Measurements from ENCODE around the gene SLC30A5.

The SLC30A5 gene

DNA sequence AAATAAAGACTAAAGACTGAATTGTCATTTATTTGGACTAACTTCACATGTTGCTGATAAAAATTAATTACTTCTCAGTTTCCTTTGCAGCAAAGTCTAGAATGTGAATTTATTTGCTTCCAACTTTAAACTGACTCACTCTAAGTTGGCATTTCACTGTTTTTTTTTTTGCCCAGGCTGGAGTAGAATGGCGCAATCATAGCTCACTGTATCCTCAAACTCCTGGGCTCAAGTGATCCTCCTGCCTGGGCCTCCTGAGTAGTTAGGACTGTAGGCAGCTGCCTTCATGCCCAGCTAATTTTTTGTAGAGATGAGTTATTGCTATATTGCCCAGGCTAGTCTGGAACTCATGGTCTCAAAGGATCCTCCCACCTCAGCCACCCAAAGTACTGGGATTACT is 76.7 kb downstream of the SLC30A5 start:
- no peak for FAIRE-seq

DNA sequence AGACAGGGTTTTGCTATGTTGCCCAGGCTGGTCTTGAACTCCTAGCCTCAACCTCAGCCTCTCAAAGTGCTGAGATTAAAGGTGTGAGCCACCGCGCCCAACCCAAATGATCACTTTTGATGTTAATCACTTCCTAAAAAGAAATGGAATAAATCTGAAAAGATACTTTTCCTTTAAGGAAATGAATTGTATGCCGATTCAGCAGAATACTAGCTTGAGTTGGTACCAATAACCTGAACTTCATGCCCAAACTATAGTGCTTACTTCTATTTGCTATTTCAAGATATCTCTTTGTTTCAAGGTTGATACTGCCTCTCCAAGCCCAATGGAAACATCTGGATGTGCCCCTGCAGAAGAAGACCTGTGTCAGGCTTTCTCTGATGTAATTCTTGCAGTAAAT is 77.2 kb downstream of the SLC30A5 start:
- FAIRE-seq: no peak
